Measurements from ENCODE around the gene SLAMF6.
"Not testable (repeated sequence)": the region's sequence is repeated elsewhere in the genome, so short reads cannot be mapped to it uniquely, and the experiment has no call there.

SLAMF6 gene

GRCh38 chr1:160542303-160542945, 19.4 kb upstream of the SLAMF6 start:
- DNase-seq (ENCODE audit: low read depth in 2 of 2): no peak

GRCh38 chr1:160541622-160542302, 18.7 kb upstream of the SLAMF6 start:
- DNase-seq (ENCODE audit: low read depth in 2 of 2): no peak

GRCh38 chr1:160540859-160541233, 17.8 kb upstream of the SLAMF6 start:
- DNase-seq (ENCODE audit: low read depth in 2 of 2): no peak

- peak in 1 of 2 experiments; percentile 24 for DNase-seq (ENCODE audit: low read depth in 2 of 2)
Measured at GRCh38 chr1:160539990-160540858, 17.2 kb upstream of the SLAMF6 start.

GRCh38 chr1:160539684-160539989, 16.6 kb upstream of the SLAMF6 start:
- no peak for DNase-seq (ENCODE audit: low read depth in 2 of 2)

- no peak for DNase-seq (ENCODE audit: low read depth in 2 of 2)
Measured at GRCh38 chr1:160538985-160539651, 16.1 kb upstream of the SLAMF6 start.

- DNase-seq (ENCODE audit: low read depth in 2 of 2): no peak
Measured at GRCh38 chr1:160537714-160538665, 14.9 kb upstream of the SLAMF6 start.

- no peak for DNase-seq (ENCODE audit: low read depth in 2 of 2)
Measured at GRCh38 chr1:160534823-160535605, 12.0 kb upstream of the SLAMF6 start.

- not testable (repeated sequence) for DNase-seq (ENCODE audit: low read depth in 2 of 2)
Measured at GRCh38 chr1:160532557-160532813, 9.4 kb upstream of the SLAMF6 start.

- DNase-seq (ENCODE audit: low read depth in 2 of 2): not testable (repeated sequence)
Measured at GRCh38 chr1:160531809-160532556, 8.9 kb upstream of the SLAMF6 start.

GRCh38 chr1:160529401-160529952, 6.4 kb upstream of the SLAMF6 start:
- not testable (repeated sequence) for DNase-seq (ENCODE audit: low read depth in 2 of 2)

- DNase-seq (ENCODE audit: low read depth in 2 of 2): not testable (repeated sequence)
Measured at GRCh38 chr1:160523789-160524188, 734 bp upstream of the SLAMF6 start.

- no peak for DNase-seq (ENCODE audit: low read depth in 2 of 2)
Measured at GRCh38 chr1:160522136-160522535, 919 bp downstream of the SLAMF6 start.

- no peak for DNase-seq (ENCODE audit: low read depth in 2 of 2)
Measured at GRCh38 chr1:160521554-160521953, 1.5 kb downstream of the SLAMF6 start.

GRCh38 chr1:160520999-160521398, 2.1 kb downstream of the SLAMF6 start:
- DNase-seq (ENCODE audit: low read depth in 2 of 2): no peak

GRCh38 chr1:160520582-160520981, 2.5 kb downstream of the SLAMF6 start:
- no peak for DNase-seq (ENCODE audit: low read depth in 2 of 2)

- DNase-seq (ENCODE audit: low read depth in 2 of 2): no peak
Measured at GRCh38 chr1:160519642-160520435, 3.2 kb downstream of the SLAMF6 start.

- not testable (repeated sequence) for DNase-seq (ENCODE audit: low read depth in 2 of 2)
Measured at GRCh38 chr1:160517519-160517918, 5.5 kb downstream of the SLAMF6 start.

- not testable (repeated sequence) for DNase-seq (ENCODE audit: low read depth in 2 of 2)
Measured at GRCh38 chr1:160515908-160516307, 7.1 kb downstream of the SLAMF6 start.
